Esophagus squamous epithelium (tissue), 5 donors: ENCODE data around the gene OAT. TPM values are rescaled to one million over a fixed set of nuclear protein-coding genes. Genes with fewer than 3 reads are reported as not detected.

Experiments
- DNase-seq: peaks from one replicate; lab custom pipeline; 2025; lab: John Stamatoyannopoulos, UW
- H3K27ac ChIP-seq, 4 donors: fragments of 200-600 bp; sonication (generic); one replicate each; pipeline ENCODE4 v1.5.1; 2016 to 2019; ENCODE audit warnings: mild to moderate bottlenecking in 1 of 4
- H3K27me3 ChIP-seq, 4 donors: fragments of 200-600 bp; sonication (generic); 1 replicate in 3 of 4; 2 replicates in 1 of 4; pipeline versions ENCODE4 v1.5.1 to v1.6.0; 2017 to 2021; ENCODE audit warnings: antibody characterized with exemption in 1 of 4
- H3K36me3 ChIP-seq, 3 donors: fragments of 200-600 bp; sonication (generic); one replicate each; pipeline ENCODE4 v1.5.1; 2016 to 2019
- H3K4me1 ChIP-seq, 3 donors: fragments of 200-600 bp; sonication (generic); one replicate each; pipeline ENCODE4 v1.5.1; 2017 to 2019
- H3K4me3 ChIP-seq, 4 donors: fragments of 200-600 bp; sonication (generic); 1 replicate in 3 of 4; 2 replicates in 1 of 4; pipeline ENCODE4 v1.5.1; 2016 to 2019; ENCODE audit warnings: mild to moderate bottlenecking in 2 of 4, moderate library complexity in 1 of 4
- H3K9me3 ChIP-seq, 3 donors: fragments of 200-600 bp; sonication (generic); one replicate each; pipeline ENCODE4 v1.5.1; 2016 to 2019
- CTCF ChIP-seq, 6 experiments: fragments of 450-650 bp in 4 of 6; fragments of 200-600 bp in 2 of 6; sonication (generic) in 2 of 6; IDR thresholded peaks; one replicate each; pipeline ENCODE4 v1.5.1; 2016 to 2019; ENCODE audit warnings: antibody characterized with exemption in 6 of 6, mild to moderate bottlenecking in 4 of 6, moderate library complexity in 4 of 6
- POLR2A ChIP-seq, 4 donors: fragments of 450-650 bp; IDR thresholded peaks; one replicate each; pipeline ENCODE4 v1.6.1; 2017; ENCODE audit warnings: antibody characterized with exemption in 4 of 4, mild to moderate bottlenecking in 4 of 4, moderate library complexity in 3 of 4
- WGBS, 2 donors: methylation state at CpG; one replicate each; pipeline ENCODE4 v1.1.5; 2018; 5-methylcytosine and 5-hydroxymethylcytosine counted together
- intact Hi-C: fragments of 100-400 bp; cut with DNase I; formaldehyde crosslinking; loops from one replicate; pipeline ENCODE4 v1.15.0; 2022
- total RNA-seq, 4 donors: library from RNA; depleted of rRNA; stranded (reverse); fragments of >200 nt; gene quantifications; one replicate each; pipeline ENCODE4 v1.1.0, GENCODE V29; 2016
- donor health status: DM: yes; HTN: yes; CAD: no.

The OAT gene
- total RNA-seq, 4 donors from 2014 or later: 101 to 194 (median 131) TPM

- 93 to 94% methylated on average over 2 to 3 of the region's 7 CpGs for WGBS, 2 donors
These were observed 34.0 kb downstream of the OAT start for GRCh38 chr10:124384591-124385190.

GRCh38 chr10:124384172-124384571 lies 34.6 kb downstream of the OAT start:
- no peak for DNase-seq
- intact Hi-C loops: loop anchor here (10.0 kb wide), 1 partner anchor 799 kb away; no protein-coding TSS in a partner anchor
- H3K4me3 ChIP-seq: no peak overlapping the region
- WGBS, 2 donors: 43 to 65% methylated on average over 2 to 4 of the region's 4 CpGs
- H3K27me3 ChIP-seq: peaks cover 0 to 42% (median 0%) of the 10 kb centered on the region in 4 donors
- H3K36me3 ChIP-seq: no peaks in the 10 kb centered on the region
- TF ChIP-seq CTCF (IDR thresholded peaks at IDR 0.05) (no peak), POLR2A (IDR thresholded peaks at IDR 0.05) (no peak)
- H3K9me3 ChIP-seq: no peaks in the 10 kb centered on the region
- no peak overlapping the region for H3K27ac ChIP-seq
- peaks cover 5 to 12% (median 6%) of the 10 kb centered on the region in 3 donors for H3K4me1 ChIP-seq

More at GRCh38 chr10:124384591-124385190, 34.0 kb downstream of the OAT start:
- no peaks in the 10 kb centered on the region for H3K9me3 ChIP-seq
- no peak for DNase-seq
- intact Hi-C loops: loop anchor here (5.0 to 10.0 kb wide), 2 partner anchors 392 to 800 kb away; no protein-coding TSS in a partner anchor
- no peaks in the 10 kb centered on the region for H3K36me3 ChIP-seq
- peaks cover 0 to 37% (median 0%) of the 10 kb centered on the region in 4 donors for H3K27me3 ChIP-seq
- peaks cover 5 to 13% (median 9%) of the 10 kb centered on the region in 3 donors for H3K4me1 ChIP-seq
- H3K4me3 ChIP-seq: no peak overlapping the region
- no peak for TF ChIP-seq POLR2A (IDR thresholded peaks at IDR 0.05)
- no peak for TF ChIP-seq CTCF (IDR thresholded peaks at IDR 0.05)
- H3K27ac ChIP-seq: no peak overlapping the region

- no peaks in the 10 kb centered on the region for H3K9me3 ChIP-seq
- intact Hi-C loops: loop anchor here (10.0 kb wide), 1 partner anchor 799 kb away; no protein-coding TSS in a partner anchor
- peaks cover under 1 to 12% (median 3%) of the 10 kb centered on the region in 3 donors for H3K4me1 ChIP-seq
- no peaks in the 10 kb centered on the region for H3K36me3 ChIP-seq
- no peak overlapping the region for H3K4me3 ChIP-seq
- 77 to 80% methylated on average over 6 of the region's 6 CpGs for WGBS, 2 donors
- TF ChIP-seq CTCF (IDR thresholded peaks at IDR 0.05) (no peak), POLR2A (IDR thresholded peaks at IDR 0.05) (no peak)
- no peak overlapping the region for H3K27ac ChIP-seq
- H3K27me3 ChIP-seq: peaks cover 0 to 46% (median 0%) of the 10 kb centered on the region in 4 donors
- DNase-seq: no peak
These were observed 35.2 kb downstream of the OAT start for GRCh38 chr10:124383496-124383895.

- H3K27ac ChIP-seq: no peak overlapping the region
- no peaks in the 10 kb centered on the region for H3K36me3 ChIP-seq
- H3K27me3 ChIP-seq: peaks cover 0 to 46% (median 0%) of the 10 kb centered on the region in 4 donors
- intact Hi-C loops: loop anchor here (10.0 kb wide), 1 partner anchor 796 kb away; no protein-coding TSS in a partner anchor
- TF ChIP-seq CTCF (IDR thresholded peaks at IDR 0.05) (no peak), POLR2A (IDR thresholded peaks at IDR 0.05) (no peak)
- DNase-seq: no peak
- no peak overlapping the region for H3K4me3 ChIP-seq
- H3K4me1 ChIP-seq: peaks cover 0 to 14% (median 3%) of the 10 kb centered on the region in 3 donors
- 36 to 43% methylated on average over 16 to 19 of the region's 19 CpGs for WGBS, 2 donors
- H3K9me3 ChIP-seq: no peaks in the 10 kb centered on the region
These were observed 37.6 kb downstream of the OAT start for GRCh38 chr10:124381011-124381611.
